Hepatocyte (in vitro differentiated cells): ENCODE measurements around the gene CLINT1. TPM values are rescaled to one million over a fixed set of nuclear protein-coding genes. Genes with fewer than 3 reads are reported as not detected.

Source experiments
- DNase-seq: peaks from one replicate; pipeline ENCODE4 v3.0.0-alpha.2; 2016; ENCODE audit warnings: low spot score
- H2AFZ ChIP-seq: fragments of 200-600 bp; sonication (generic); 2 replicates; pipeline ENCODE4 v1.6.0; 2016; ENCODE audit warnings: antibody characterized with exemption, mild to moderate bottlenecking
- H3K27ac ChIP-seq: fragments of 200-600 bp; sonication (generic); 2 replicates; pipeline ENCODE4 v1.5.1; 2016; ENCODE audit warnings: mild to moderate bottlenecking
- H3K27me3 ChIP-seq: fragments of 200-600 bp; sonication (generic); 2 replicates; pipeline ENCODE4 v1.6.1; 2016
- H3K36me3 ChIP-seq: fragments of 200-600 bp; sonication (generic); replicated peaks from 2 replicates; pipeline ENCODE4 v1.5.1; 2016; ENCODE audit warnings: low read depth; ENCODE audit not compliant: insufficient read depth
- H3K4me1 ChIP-seq: fragments of 200-600 bp; sonication (generic); 2 replicates; pipeline ENCODE4 v1.5.1; 2016; ENCODE audit warnings: mild to moderate bottlenecking, moderate library complexity; ENCODE audit not compliant: insufficient read depth
- H3K4me2 ChIP-seq: fragments of 200-600 bp; sonication (generic); 2 replicates; pipeline ENCODE4 v1.6.0; 2016
- H3K4me3 ChIP-seq: fragments of 200-600 bp; sonication (generic); 2 replicates; pipeline ENCODE4 v1.5.1; 2016; ENCODE audit warnings: mild to moderate bottlenecking
- H3K79me2 ChIP-seq: fragments of 200-600 bp; sonication (generic); 2 replicates; pipeline ENCODE4 v1.6.0; 2017; ENCODE audit warnings: mild to moderate bottlenecking
- H3K9me2 ChIP-seq: fragments of 200-600 bp; sonication (generic); replicated peaks from 2 replicates; pipeline ENCODE4 v1.6.0; 2017; ENCODE audit warnings: mild to moderate bottlenecking; ENCODE audit not compliant: insufficient read depth
- H3K9me3 ChIP-seq: fragments of 200-600 bp; sonication (generic); 2 replicates; pipeline ENCODE4 v1.5.1; 2016; ENCODE audit warnings: low read depth, mild to moderate bottlenecking
- H4K20me1 ChIP-seq: fragments of 200-600 bp; sonication (generic); 2 replicates; pipeline ENCODE4 v1.6.0; 2016; ENCODE audit warnings: mild to moderate bottlenecking; ENCODE audit not compliant: insufficient read depth, poor library complexity, severe bottlenecking
- EZH2 ChIP-seq: fragments of 200-600 bp; sonication (generic); IDR thresholded peaks from 2 replicates; pipeline ENCODE4 v1.6.1; 2016; ENCODE audit warnings: antibody characterized with exemption, mild to moderate bottlenecking, borderline replicate concordance
- EZH2phosphoT487 ChIP-seq: fragments of 200-600 bp; sonication (generic); IDR thresholded peaks from one replicate; pipeline ENCODE4 v1.6.1; 2018; ENCODE audit warnings: antibody characterized with exemption, mild to moderate bottlenecking, low read depth, moderate library complexity; ENCODE audit not compliant: unreplicated experiment, severe bottlenecking
- WGBS: methylation state at CpG from one replicate; pipeline ENCODE4 v1.1.6; 2016; ENCODE audit warnings: low lambda C conversion rate; ENCODE audit errors: missing lambda C conversion rate; 5-methylcytosine and 5-hydroxymethylcytosine counted together
- polyA plus RNA-seq: library from polyadenylated mRNA; unstranded; fragments of >200 nt; fragmentation: Nextera tagmentation; extraction: Ambion mirVana; gene quantifications from 2 replicates; pipeline ENCODE4 v1.2.1, GENCODE V29; 2016
- total RNA-seq: library from RNA; depleted of rRNA; stranded (reverse); fragments of >200 nt; gene quantifications from 2 replicates; pipeline ENCODE4 v1.2.3, GENCODE V29; 2014
- TF ChIP-seq, protein P1 (sequence below): fragments of 200-600 bp; sonication (generic); IDR thresholded peaks from 2 replicates; pipeline ENCODE4 v1.5.1; 2016; ENCODE audit warnings: antibody characterized with exemption, mild to moderate bottlenecking; ENCODE audit not compliant: poor library complexity

Gene CLINT1
- total and polyA plus RNA-seq, 2 experiments from 2014 or later, result 78.0 to 129 TPM

DNA sequence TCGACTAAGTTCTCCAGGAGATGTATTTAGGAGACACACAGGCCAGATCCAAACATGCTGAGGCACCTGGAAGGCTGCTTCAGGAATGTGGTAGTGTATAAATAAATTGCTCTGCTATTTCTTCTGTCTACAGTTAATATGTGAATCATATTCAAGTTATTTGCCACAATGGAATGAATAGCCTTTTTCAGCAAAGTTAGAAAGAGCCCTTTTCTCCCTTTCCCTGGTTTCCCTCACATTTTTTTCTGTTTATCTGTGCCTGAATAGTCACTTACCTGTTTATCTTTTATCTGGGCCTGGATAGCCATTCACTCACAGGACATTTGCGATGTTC, 44.1 kb upstream of the CLINT1 start:
- Histone ChIP-seq H3K9me2 (no peaks in the 10 kb centered on the region), H3K79me2 (no peaks in the 10 kb centered on the region), H3K4me3 (no peak overlapping the region), H2AFZ (no peak overlapping the region), H4K20me1 (no peaks in the 10 kb centered on the region), H3K36me3 (no peaks in the 10 kb centered on the region), H3K9me3 (no peaks in the 10 kb centered on the region), H3K27me3 (no peaks in the 10 kb centered on the region), H3K4me2 (no peak overlapping the region), H3K4me1 (no peaks in the 10 kb centered on the region), H3K27ac (no peak overlapping the region)
- TF ChIP-seq, protein P1, sequence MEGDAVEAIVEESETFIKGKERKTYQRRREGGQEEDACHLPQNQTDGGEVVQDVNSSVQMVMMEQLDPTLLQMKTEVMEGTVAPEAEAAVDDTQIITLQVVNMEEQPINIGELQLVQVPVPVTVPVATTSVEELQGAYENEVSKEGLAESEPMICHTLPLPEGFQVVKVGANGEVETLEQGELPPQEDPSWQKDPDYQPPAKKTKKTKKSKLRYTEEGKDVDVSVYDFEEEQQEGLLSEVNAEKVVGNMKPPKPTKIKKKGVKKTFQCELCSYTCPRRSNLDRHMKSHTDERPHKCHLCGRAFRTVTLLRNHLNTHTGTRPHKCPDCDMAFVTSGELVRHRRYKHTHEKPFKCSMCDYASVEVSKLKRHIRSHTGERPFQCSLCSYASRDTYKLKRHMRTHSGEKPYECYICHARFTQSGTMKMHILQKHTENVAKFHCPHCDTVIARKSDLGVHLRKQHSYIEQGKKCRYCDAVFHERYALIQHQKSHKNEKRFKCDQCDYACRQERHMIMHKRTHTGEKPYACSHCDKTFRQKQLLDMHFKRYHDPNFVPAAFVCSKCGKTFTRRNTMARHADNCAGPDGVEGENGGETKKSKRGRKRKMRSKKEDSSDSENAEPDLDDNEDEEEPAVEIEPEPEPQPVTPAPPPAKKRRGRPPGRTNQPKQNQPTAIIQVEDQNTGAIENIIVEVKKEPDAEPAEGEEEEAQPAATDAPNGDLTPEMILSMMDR, result no peak
- WGBS, result 90% methylated on average over 2 of the region's 2 CpGs
- DNase-seq, result no peak

GRCh38 chr5:157902449-157903116, 43.6 kb upstream of the CLINT1 start:
- Histone ChIP-seq H3K9me3 (no peaks in the 10 kb centered on the region), H3K4me3 (no peak overlapping the region), H3K79me2 (no peaks in the 10 kb centered on the region), H3K27ac (no peak overlapping the region), H3K4me2 (no peak overlapping the region), H3K36me3 (no peaks in the 10 kb centered on the region), H3K4me1 (no peaks in the 10 kb centered on the region), H3K9me2 (no peaks in the 10 kb centered on the region), H4K20me1 (no peaks in the 10 kb centered on the region), H3K27me3 (no peaks in the 10 kb centered on the region), H2AFZ (no peak overlapping the region)
- no peak for DNase-seq
- TF ChIP-seq, protein P1, result no peak
- no peak for TF ChIP-seq EZH2
- TF ChIP-seq EZH2phosphoT487, result no peak
- WGBS, result 75% methylated on average over 9 of the region's 9 CpGs

- WGBS, result 60% methylated on average over 4 of the region's 4 CpGs
- Histone ChIP-seq H3K27ac (no peak overlapping the region), H3K36me3 (no peaks in the 10 kb centered on the region)
Observed at GRCh38 chr5:157900644-157901043, 41.7 kb upstream of the CLINT1 start.

More at GRCh38 chr5:157900644-157901043, 41.7 kb upstream of the CLINT1 start:
- DNase-seq, result no peak
- no peak overlapping the region for H3K4me2 ChIP-seq
- no peak overlapping the region for H2AFZ ChIP-seq
- no peaks in the 10 kb centered on the region for H3K4me1 ChIP-seq
- no peaks in the 10 kb centered on the region for H3K79me2 ChIP-seq
- no peaks in the 10 kb centered on the region for H4K20me1 ChIP-seq
- no peak overlapping the region for H3K4me3 ChIP-seq
- TF ChIP-seq EZH2 (no peak), EZH2phosphoT487 (no peak)
- TF ChIP-seq, protein P1, result no peak
- H3K27me3 ChIP-seq, result no peaks in the 10 kb centered on the region
- H3K9me2 ChIP-seq, result no peaks in the 10 kb centered on the region
- H3K9me3 ChIP-seq, result no peaks in the 10 kb centered on the region
